Astrocyte (in vitro differentiated cells and primary cell): ENCODE results near the gene ASB1.

Source experiments
- CTCF ChIP-seq: IDR thresholded peaks from 2 replicates; pipeline ENCODE4 v1.5.1; 2011; ENCODE audit warnings: low read depth, mild to moderate bottlenecking, inconsistent platforms, low read length, moderate library complexity; ENCODE audit not compliant: insufficient read depth
- EZH2 ChIP-seq: IDR thresholded peaks from 2 replicates; pipeline ENCODE4 v1.6.1; 2012; ENCODE audit warnings: mild to moderate bottlenecking, low read length, inconsistent platforms; ENCODE audit not compliant: insufficient read depth

- no peak for TF ChIP-seq CTCF
- TF ChIP-seq EZH2 = no peak
These were observed 46.8 kb downstream of the ASB1 start for GRCh38 chr2:238473523-238473922.
